OCI-LY1 (cell line): ENCODE data around the gene INTS15.

ENCODE experiments used
- H2AFZ ChIP-seq: fragments of 200-600 bp; sonication (generic), shearing (Covaris generic); 2 replicates; pipeline ENCODE4 v1.6.0; 2014; ENCODE audit warnings: antibody characterized with exemption, mild to moderate bottlenecking, low read length
- H3F3A ChIP-seq: fragments of 200-600 bp; sonication (generic), shearing (Covaris generic); 2 replicates; pipeline ENCODE4 v1.6.0; 2014; ENCODE audit warnings: mild to moderate bottlenecking, antibody characterized with exemption, low read length, moderate library complexity; ENCODE audit not compliant: insufficient read depth
- H3K27ac ChIP-seq: fragments of 200-600 bp; sonication (generic); 2 replicates; pipeline ENCODE4 v1.5.1; 2014; ENCODE audit warnings: low read length, mixed run types, mild to moderate bottlenecking, low read depth; ENCODE audit not compliant: poor library complexity, severe bottlenecking
- H3K27me3 ChIP-seq: fragments of 200-600 bp; sonication (generic); 2 replicates; pipeline ENCODE4 v1.6.0; 2014; ENCODE audit warnings: antibody characterized with exemption, mild to moderate bottlenecking, low read length, moderate library complexity; ENCODE audit not compliant: insufficient read depth
- H3K36me3 ChIP-seq: fragments of 200-600 bp; sonication (generic); 2 replicates; pipeline ENCODE4 v1.6.1; 2014; ENCODE audit warnings: mild to moderate bottlenecking, antibody characterized with exemption, low read length, moderate library complexity, mixed read lengths; ENCODE audit not compliant: insufficient read depth
- H3K4me1 ChIP-seq: fragments of 200-600 bp; sonication (generic); 2 replicates; pipeline ENCODE4 v1.5.1; 2014; ENCODE audit warnings: mild to moderate bottlenecking, low read length, moderate library complexity; ENCODE audit not compliant: insufficient read depth, severe bottlenecking
- H3K4me2 ChIP-seq: fragments of 200-600 bp; sonication (generic), shearing (Covaris generic); 2 replicates; pipeline ENCODE4 v1.6.1; 2014; ENCODE audit warnings: low read length
- H3K4me3 ChIP-seq: fragments of 200-600 bp; sonication (generic); 2 replicates; pipeline ENCODE4 v1.5.1; 2014; ENCODE audit warnings: low read length, low read depth, mild to moderate bottlenecking, mixed read lengths; ENCODE audit not compliant: poor library complexity, severe bottlenecking
- H3K79me2 ChIP-seq: fragments of 200-600 bp; shearing (Covaris generic); 2 replicates; pipeline ENCODE4 v1.6.1; 2016; ENCODE audit warnings: mixed run types, low read length, mixed read lengths; ENCODE audit not compliant: insufficient read depth
- H3K9ac ChIP-seq: fragments of 200-600 bp; sonication (generic), shearing (Covaris generic); 2 replicates; pipeline ENCODE4 v1.6.1; 2014; ENCODE audit warnings: mild to moderate bottlenecking, low read length, mixed read lengths
- H3K9me2 ChIP-seq: fragments of 200-600 bp; sonication (generic), shearing (Covaris generic); 2 replicates; pipeline ENCODE4 v1.6.1; 2014; ENCODE audit warnings: low read depth, mild to moderate bottlenecking, low read length, mixed read lengths
- H3K9me3 ChIP-seq: fragments of 200-600 bp; shearing (Covaris generic); 2 replicates; pipeline ENCODE4 v1.6.1; 2014; ENCODE audit warnings: low read length, mixed read lengths
- H4K20me1 ChIP-seq: fragments of 200-600 bp; sonication (generic), shearing (Covaris generic); 2 replicates; pipeline ENCODE4 v1.6.0; 2016; ENCODE audit warnings: mild to moderate bottlenecking, low read length; ENCODE audit not compliant: insufficient read depth
- EZH2 ChIP-seq: fragments of 200-600 bp; sonication (generic), shearing (Covaris generic); IDR thresholded peaks from 2 replicates; pipeline ENCODE4 v1.8.0; 2017; ENCODE audit warnings: borderline replicate concordance, mixed run types, mild to moderate bottlenecking, antibody characterized with exemption, low read length, moderate library complexity, mixed read lengths
- TF ChIP-seq, protein P1 (sequence below): fragments of 200-600 bp; sonication (generic), shearing (Covaris generic); IDR thresholded peaks from 2 replicates; pipeline ENCODE4 v1.5.1; 2017; ENCODE audit warnings: mild to moderate bottlenecking, antibody characterized with exemption, low read length, moderate library complexity, mixed read lengths

The INTS15 gene

DNA sequence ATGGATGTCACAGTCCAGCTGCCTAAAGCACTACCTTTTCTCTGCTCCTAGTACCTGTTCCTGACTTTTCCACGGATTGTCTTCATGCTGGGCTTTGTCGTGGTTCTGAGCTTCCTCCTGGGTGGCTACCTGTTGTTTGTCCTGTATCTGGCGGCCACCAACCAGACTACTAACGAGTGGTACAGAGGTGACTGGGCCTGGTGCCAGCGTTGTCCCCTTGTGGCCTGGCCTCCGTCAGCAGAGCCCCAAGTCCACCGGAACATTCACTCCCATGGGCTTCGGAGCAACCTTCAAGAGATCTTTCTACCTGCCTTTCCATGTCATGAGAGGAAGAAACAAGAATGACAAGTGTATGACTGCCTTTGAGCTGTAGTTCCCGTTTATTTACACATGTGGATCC lies 1.3 kb upstream of the INTS15 start:
- H3K27ac ChIP-seq: no peak overlapping the region
- no peaks in the 10 kb centered on the region for H4K20me1 ChIP-seq
- peaks cover 19% of the 10 kb centered on the region for H3K4me1 ChIP-seq
- H3K79me2 ChIP-seq: no peaks in the 10 kb centered on the region
- H2AFZ ChIP-seq: no peak overlapping the region
- no peak overlapping the region for H3K9ac ChIP-seq
- no peak overlapping the region for H3K4me3 ChIP-seq
- peaks cover 62% of the 10 kb centered on the region for H3K36me3 ChIP-seq
- no peak overlapping the region for H3K4me2 ChIP-seq
- H3K9me3 ChIP-seq: no peaks in the 10 kb centered on the region
- no peaks in the 10 kb centered on the region for H3K9me2 ChIP-seq
- TF ChIP-seq EZH2: no peak
- TF ChIP-seq, protein P1, sequence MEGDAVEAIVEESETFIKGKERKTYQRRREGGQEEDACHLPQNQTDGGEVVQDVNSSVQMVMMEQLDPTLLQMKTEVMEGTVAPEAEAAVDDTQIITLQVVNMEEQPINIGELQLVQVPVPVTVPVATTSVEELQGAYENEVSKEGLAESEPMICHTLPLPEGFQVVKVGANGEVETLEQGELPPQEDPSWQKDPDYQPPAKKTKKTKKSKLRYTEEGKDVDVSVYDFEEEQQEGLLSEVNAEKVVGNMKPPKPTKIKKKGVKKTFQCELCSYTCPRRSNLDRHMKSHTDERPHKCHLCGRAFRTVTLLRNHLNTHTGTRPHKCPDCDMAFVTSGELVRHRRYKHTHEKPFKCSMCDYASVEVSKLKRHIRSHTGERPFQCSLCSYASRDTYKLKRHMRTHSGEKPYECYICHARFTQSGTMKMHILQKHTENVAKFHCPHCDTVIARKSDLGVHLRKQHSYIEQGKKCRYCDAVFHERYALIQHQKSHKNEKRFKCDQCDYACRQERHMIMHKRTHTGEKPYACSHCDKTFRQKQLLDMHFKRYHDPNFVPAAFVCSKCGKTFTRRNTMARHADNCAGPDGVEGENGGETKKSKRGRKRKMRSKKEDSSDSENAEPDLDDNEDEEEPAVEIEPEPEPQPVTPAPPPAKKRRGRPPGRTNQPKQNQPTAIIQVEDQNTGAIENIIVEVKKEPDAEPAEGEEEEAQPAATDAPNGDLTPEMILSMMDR: no peak
- H3F3A ChIP-seq: no peaks in the 10 kb centered on the region
- H3K27me3 ChIP-seq: no peaks in the 10 kb centered on the region

GRCh38 chr7:6589151-6589828 lies 531 bp upstream of the INTS15 start:
- Histone ChIP-seq H2AFZ (0 out of 2 replicates have a peak overlapping the region, but pooled peaks have one; percentile 37), H3K9me2 (no peaks in the 10 kb centered on the region), H3F3A (no peaks in the 10 kb centered on the region), H3K79me2 (no peaks in the 10 kb centered on the region), H3K36me3 (peaks cover 62% of the 10 kb centered on the region), H3K27me3 (no peaks in the 10 kb centered on the region), H3K4me3 (peak overlapping the region; percentile 50), H4K20me1 (no peaks in the 10 kb centered on the region), H3K9ac (peak overlapping the region; percentile 70), H3K4me2 (peak overlapping the region; percentile 71), H3K4me1 (peaks cover 19% of the 10 kb centered on the region), H3K9me3 (no peaks in the 10 kb centered on the region), H3K27ac (peak overlapping the region; percentile 68)
- TF ChIP-seq, protein P1: no peak
- no peak for TF ChIP-seq EZH2

GRCh38 chr7:6590645-6591110 lies 857 bp downstream of the INTS15 start:
- H3K9me2 ChIP-seq: no peaks in the 10 kb centered on the region
- H3K4me1 ChIP-seq: peaks cover 19% of the 10 kb centered on the region
- H3K9me3 ChIP-seq: no peaks in the 10 kb centered on the region
- TF ChIP-seq, protein P1: no peak
- no peak for TF ChIP-seq EZH2
- H3K27ac ChIP-seq: no peak overlapping the region
- peak overlapping the region; percentile 87 for H3K4me3 ChIP-seq
- no peaks in the 10 kb centered on the region for H4K20me1 ChIP-seq
- H3K27me3 ChIP-seq: no peaks in the 10 kb centered on the region
- no peaks in the 10 kb centered on the region for H3F3A ChIP-seq
- peaks cover 61% of the 10 kb centered on the region for H3K36me3 ChIP-seq
- H2AFZ ChIP-seq: no peak overlapping the region
- peak overlapping the region; percentile 90 for H3K4me2 ChIP-seq
- H3K79me2 ChIP-seq: no peaks in the 10 kb centered on the region
- H3K9ac ChIP-seq: peak overlapping the region; percentile 88
